HepG2 (cell line): ENCODE results near the gene WLS. TPM values are rescaled to one million over a fixed set of nuclear protein-coding genes. Genes with fewer than 3 reads are reported as not detected.

Experiments
- ATAC-seq: fragments of 200-7000 bp; cut with Tn5 transposase; 3 replicates; pipeline ENCODE4 v1.9.1; 2020; ENCODE audit warnings: mild to moderate bottlenecking, moderate library complexity
- BruUV-seq: library from RNA; stranded (reverse); fragments of 400-500 nt; replicated peaks from 2 replicates; lab custom pipeline; 2021; lab: Mats Ljungman, UMichigan
- CTCF ChIA-PET: fragments of 300-600 bp; formaldehyde crosslinking; extraction: SDS; loops from one replicate; lab custom pipeline; 2021; ENCODE audit warnings: low total read pairs, inconsistent platforms, low intra/inter-chr PET ratio; lab: Yijun Ruan, JAX
- POLR2A ChIA-PET: fragments of 350-600 bp; sonication (Branson Sonifier 250); formaldehyde crosslinking; loops from one replicate; lab custom pipeline; 2020; ENCODE audit warnings: antibody characterized with exemption, inconsistent platforms; lab: Yijun Ruan, JAX
- DNase-seq: peaks from one replicate; pipeline ENCODE4 v3.0.0-alpha.2; 2015; ENCODE audit warnings: low spot score
- FAIRE-seq: peaks from 3 replicates; lab custom pipeline; 2011; peaks lifted over from hg19 to GRCh38; lab: Jason Lieb, UNC
- H2AFZ ChIP-seq: one replicate; pipeline ENCODE4 v1.6.1; 2011; ENCODE audit warnings: low read length, inconsistent platforms
- H3K27ac ChIP-seq: fragments of 300-600 bp; 3 replicates; pipeline ENCODE4 v1.8.0; 2011; ENCODE audit warnings: mixed run types, mild to moderate bottlenecking, mixed read lengths, low read length, inconsistent platforms; ENCODE audit not compliant: insufficient read depth; ENCODE audit errors: extremely low read length
- H3K27me3 ChIP-seq, 2 experiments: fragments of 200-600 bp in 1 of 2; 2 replicates in 1 of 2; 3 replicates in 1 of 2; pipeline versions ENCODE4 v1.6.0 to v1.8.0; 2011; ENCODE audit warnings: low read length in 2 of 2, mild to moderate bottlenecking in 2 of 2, moderate library complexity in 2 of 2, inconsistent platforms in 1 of 2; ENCODE audit not compliant: insufficient read depth in 2 of 2, control insufficient read depth in 1 of 2
- H3K36me3 ChIP-seq, 2 experiments: fragments of 200-600 bp in 1 of 2; replicated peaks in 1 of 2; 2 replicates in 1 of 2; 3 replicates in 1 of 2; pipeline versions ENCODE4 v1.5.1 to v1.8.0; 2011; ENCODE audit warnings: low read length in 2 of 2, inconsistent platforms in 1 of 2; ENCODE audit not compliant: insufficient read depth in 2 of 2, control insufficient read depth in 1 of 2
- H3K4me1 ChIP-seq: 2 replicates; pipeline ENCODE4 v1.5.1; 2012; ENCODE audit warnings: low read length, inconsistent platforms; ENCODE audit not compliant: insufficient read depth
- H3K4me2 ChIP-seq: 2 replicates; pipeline ENCODE4 v1.6.0; 2011; ENCODE audit warnings: low read depth, low read length, inconsistent platforms
- H3K4me3 ChIP-seq, 3 experiments: fragments of 200-600 bp in 1 of 3; sonication (generic), shearing (Covaris generic) in 1 of 3; replicated peaks in 1 of 3; 2 replicates each; pipeline ENCODE4 v1.5.1; 2011 to 2016; ENCODE audit warnings: low read length in 3 of 3, inconsistent platforms in 2 of 3, low read depth in 2 of 3, mild to moderate bottlenecking in 2 of 3, control low read depth in 1 of 3, mixed read lengths in 1 of 3; ENCODE audit not compliant: insufficient read depth in 1 of 3
- H3K79me2 ChIP-seq: one replicate; pipeline ENCODE4 v1.6.1; 2011; ENCODE audit warnings: low read length, inconsistent platforms; ENCODE audit not compliant: insufficient read depth
- H3K9ac ChIP-seq: 2 replicates; pipeline ENCODE4 v1.6.0; 2011; ENCODE audit warnings: mild to moderate bottlenecking, low read depth, low read length, inconsistent platforms; ENCODE audit not compliant: insufficient read depth
- H3K9me3 ChIP-seq: 2 replicates; pipeline ENCODE4 v1.5.1; 2012; ENCODE audit warnings: mild to moderate bottlenecking, low read length
- H4K20me1 ChIP-seq: 2 replicates; pipeline ENCODE4 v1.6.0; 2011; ENCODE audit warnings: inconsistent platforms, mild to moderate bottlenecking, low read length, moderate library complexity; ENCODE audit not compliant: insufficient read depth
- AKNA ChIP-seq: sonication (generic); formaldehyde crosslinking; IDR thresholded peaks from 2 replicates; pipeline ENCODE4 v1.4.0; 2020; ENCODE audit warnings: missing genetic modification reagents, borderline replicate concordance
- MYNN ChIP-seq: sonication (generic); formaldehyde crosslinking; IDR thresholded peaks from 2 replicates; pipeline ENCODE4 v1.4.0; 2020; ENCODE audit warnings: mild to moderate bottlenecking, low read depth, missing genetic modification reagents
- NPAS2 ChIP-seq: sonication (generic); formaldehyde crosslinking; IDR thresholded peaks from 2 replicates; pipeline ENCODE4 v1.8.0; 2022; ENCODE audit warnings: mild to moderate bottlenecking, missing genetic modification reagents, borderline replicate concordance
- PREB ChIP-seq: sonication (generic); formaldehyde crosslinking; IDR thresholded peaks from 2 replicates; pipeline ENCODE4 v1.4.0; 2020; ENCODE audit warnings: missing genetic modification reagents
- SP1 ChIP-seq, 2 experiments: fragments of 450-650 bp in 1 of 2; sonication (generic) in 1 of 2; formaldehyde crosslinking in 1 of 2; IDR thresholded peaks; 2 replicates each; pipeline versions ENCODE4 v1.4.0 to v1.6.1; 2016 to 2020; ENCODE audit warnings: missing genetic modification reagents in 1 of 2
- USF2 ChIP-seq, 2 experiments: sonication (generic) in 1 of 2; formaldehyde crosslinking in 1 of 2; IDR thresholded peaks; 2 replicates each; pipeline versions ENCODE4 v1.5.1 to v1.6.1; 2011 to 2020; ENCODE audit warnings: borderline replicate concordance in 1 of 2, low read depth in 1 of 2, low read length in 1 of 2, mild to moderate bottlenecking in 1 of 2, missing genetic modification reagents in 1 of 2, moderate library complexity in 1 of 2
- ZNF484 ChIP-seq: sonication (generic); formaldehyde crosslinking; IDR thresholded peaks from 2 replicates; pipeline ENCODE4 v1.5.1; 2020; ENCODE audit warnings: mild to moderate bottlenecking, low read depth, missing genetic modification reagents, borderline replicate concordance
- ZNF580 ChIP-seq: IDR thresholded peaks from 2 replicates; pipeline ENCODE4 v1.6.1; 2016; ENCODE audit warnings: low read depth, borderline replicate concordance
- ZNF616 ChIP-seq: sonication (generic); formaldehyde crosslinking; IDR thresholded peaks from 2 replicates; pipeline ENCODE4 v1.5.0; 2020; ENCODE audit warnings: low read depth, mild to moderate bottlenecking, missing genetic modification reagents
- ZSCAN25 ChIP-seq: sonication (generic); formaldehyde crosslinking; IDR thresholded peaks from 2 replicates; pipeline ENCODE4 v1.8.0; 2022; ENCODE audit warnings: mild to moderate bottlenecking, missing genetic modification reagents
- WGBS: methylation state at CpG from one replicate; pipeline ENCODE4 v1.1.6; 2017; ENCODE audit warnings: low lambda C conversion rate; 5-methylcytosine and 5-hydroxymethylcytosine counted together
- in situ Hi-C: cut with HindIII; loops from 2 replicates; pipeline ENCODE4 v1.10.0; 2017; ENCODE audit warnings: low pct_unique_long_range_greater_than_20kb; ENCODE audit not compliant: extremely low pct_ligation_motif_present
- intact Hi-C: fragments of 100-400 bp; cut with micrococcal nuclease; formaldehyde crosslinking; loops from one replicate; pipeline ENCODE4 v1.10.0; 2022; ENCODE audit not compliant: unreplicated experiment
- polyA plus RNA-seq, 8 experiments: library from polyadenylated mRNA; depleted of rRNA in 3 of 8; stranded (reverse) in 7 of 8; unstranded in 1 of 8; fragments of >200 nt; fragmentation: Illumina TruSeq in 4 of 8; extraction: Trizol in 4 of 8; gene quantifications; 2 replicates each; pipeline versions ENCODE4 v1.2.1 to v1.2.3, GENCODE V29; 2011 to 2016; ENCODE audit warnings: low read depth in 4 of 8, missing spikeins in 1 of 8, mixed read lengths in 1 of 8; ENCODE audit not compliant: insufficient read depth in 1 of 8
- total RNA-seq, 5 experiments: library from RNA; depleted of rRNA; stranded (reverse); fragments of >200 nt; fragmentation: Illumina TruSeq; extraction: Trizol; gene quantifications; 2 replicates each; pipeline ENCODE4 v1.2.3, GENCODE V29; 2016; ENCODE audit warnings: low read depth in 1 of 5

WLS gene
- total and polyA plus RNA-seq, 2 of the 13 experiments (the other 11 are each of a cell fraction or from before 2014, with no cell fraction given), result not detected

GRCh38 chr1:68112835-68113243 is 119.5 kb downstream of the WLS start:
- 0% methylated on average over 4 of the region's 7 CpGs for WGBS
- H3K27ac ChIP-seq, result no peak overlapping the region
- no peaks in the 10 kb centered on the region for H3K9me3 ChIP-seq
- POLR2A ChIA-PET, result no interaction called here
- TF ChIP-seq SP1 (IDR thresholded peaks at IDR 0.05) (no peak), SP1 (CRISPR knock-in tag; IDR thresholded peaks at IDR 0.05) (no peak), ZSCAN25 (CRISPR knock-in tag) (no peak), AKNA (CRISPR knock-in tag) (no peak), ZNF484 (CRISPR knock-in tag) (no peak), ZNF616 (no peak), ZNF580 (no peak), PREB (CRISPR knock-in tag) (no peak), MYNN (CRISPR knock-in tag) (no peak), NPAS2 (CRISPR knock-in tag) (no peak), USF2 (IDR thresholded peaks at IDR 0.05; ENCODE audit: low read depth, low read length) (no peak), USF2 (CRISPR knock-in tag; IDR thresholded peaks at IDR 0.05; ENCODE audit: borderline replicate concordance) (no peak)
- TF ChIP-seq, all 625 proteins: peak for 0
- H3K79me2 ChIP-seq, result no peaks in the 10 kb centered on the region
- FAIRE-seq (no peak), ATAC-seq (no peak), DNase-seq (no peak)
- CTCF ChIA-PET, result no interaction called here
- no peak overlapping the region for H3K4me3 ChIP-seq
- intact Hi-C loops (loop anchor here (1.0 kb wide), 1 partner anchor 260 kb away; no protein-coding TSS in a partner anchor), in situ Hi-C loops (no loop called here)
- H4K20me1 ChIP-seq, result no peaks in the 10 kb centered on the region; the same call in 1 of the 2 replicates
- no TSS peak for BruUV-seq
- peaks cover 8% of the 10 kb centered on the region for H3K4me1 ChIP-seq
- H2AFZ ChIP-seq, result no peak overlapping the region
- H3K9ac ChIP-seq, result no peak overlapping the region
- H3K27me3 ChIP-seq, result peaks cover 0 to 5% of the 10 kb centered on the region in 2 experiments; a peak in 4 of 5 replicates
- no peak overlapping the region for H3K4me2 ChIP-seq
- H3K36me3 ChIP-seq, result no peaks in the 10 kb centered on the region
